ENCODE results near the gene RFNG.

DNA sequence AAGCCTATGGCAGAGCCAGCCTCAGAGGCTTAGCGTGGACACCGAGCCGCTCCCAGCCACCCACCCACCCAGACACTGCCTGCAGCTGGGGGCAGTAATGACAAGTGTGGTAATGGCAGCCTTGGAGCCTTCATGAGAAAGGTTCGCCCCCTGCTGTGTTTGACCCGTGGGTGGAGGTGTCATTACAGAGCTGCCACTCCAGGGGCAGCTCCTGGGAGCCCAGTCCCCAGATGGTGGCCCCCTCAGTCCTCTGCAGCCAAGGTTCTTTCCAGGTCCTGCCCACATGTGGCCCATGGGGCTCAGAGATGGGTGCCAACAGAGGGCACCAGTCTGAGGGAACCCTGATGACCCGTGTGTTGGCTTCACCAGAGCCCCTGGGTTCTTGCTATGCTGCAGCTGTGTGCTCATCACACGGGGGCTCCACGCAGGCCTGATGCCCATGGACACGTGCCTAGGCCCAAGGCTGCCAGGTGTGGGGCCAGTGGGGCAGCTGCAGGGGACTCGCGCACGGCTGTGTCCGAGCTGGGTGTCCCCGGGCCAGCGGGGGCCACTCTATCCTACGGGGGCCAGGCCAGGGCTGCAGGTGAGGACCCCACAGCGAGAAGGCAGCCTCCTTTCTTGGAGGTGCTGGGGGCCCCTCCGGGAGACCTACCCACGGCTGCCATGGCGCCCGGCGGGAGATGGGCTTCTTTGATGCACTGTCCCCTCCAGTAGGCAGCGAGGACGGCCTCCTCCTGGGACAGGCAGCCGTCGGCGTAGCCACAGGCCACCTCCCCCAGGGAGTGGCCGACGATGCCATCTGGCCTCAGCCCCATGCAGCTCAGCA lies 38.3 kb upstream of the RFNG start:
- no peak for TF ChIP-seq EZH2 (IDR thresholded peaks at IDR 0.05; ENCODE audit: insufficient read depth, low read length)
- TF ChIP-seq, protein P1, sequence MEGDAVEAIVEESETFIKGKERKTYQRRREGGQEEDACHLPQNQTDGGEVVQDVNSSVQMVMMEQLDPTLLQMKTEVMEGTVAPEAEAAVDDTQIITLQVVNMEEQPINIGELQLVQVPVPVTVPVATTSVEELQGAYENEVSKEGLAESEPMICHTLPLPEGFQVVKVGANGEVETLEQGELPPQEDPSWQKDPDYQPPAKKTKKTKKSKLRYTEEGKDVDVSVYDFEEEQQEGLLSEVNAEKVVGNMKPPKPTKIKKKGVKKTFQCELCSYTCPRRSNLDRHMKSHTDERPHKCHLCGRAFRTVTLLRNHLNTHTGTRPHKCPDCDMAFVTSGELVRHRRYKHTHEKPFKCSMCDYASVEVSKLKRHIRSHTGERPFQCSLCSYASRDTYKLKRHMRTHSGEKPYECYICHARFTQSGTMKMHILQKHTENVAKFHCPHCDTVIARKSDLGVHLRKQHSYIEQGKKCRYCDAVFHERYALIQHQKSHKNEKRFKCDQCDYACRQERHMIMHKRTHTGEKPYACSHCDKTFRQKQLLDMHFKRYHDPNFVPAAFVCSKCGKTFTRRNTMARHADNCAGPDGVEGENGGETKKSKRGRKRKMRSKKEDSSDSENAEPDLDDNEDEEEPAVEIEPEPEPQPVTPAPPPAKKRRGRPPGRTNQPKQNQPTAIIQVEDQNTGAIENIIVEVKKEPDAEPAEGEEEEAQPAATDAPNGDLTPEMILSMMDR (IDR thresholded peaks at IDR 0.05; ENCODE audit: insufficient read depth, low read depth, low read length): no peak
